GM15510 (cell line): Measurements from ENCODE around the gene ACAN.

Experiments
- POLR2A ChIP-seq: IDR thresholded peaks from 3 replicates; pipeline ENCODE4 v1.6.1; 2011; ENCODE audit warnings: borderline replicate concordance; ENCODE audit not compliant: insufficient read length; ENCODE audit errors: extremely low read depth

The ACAN gene

DNA sequence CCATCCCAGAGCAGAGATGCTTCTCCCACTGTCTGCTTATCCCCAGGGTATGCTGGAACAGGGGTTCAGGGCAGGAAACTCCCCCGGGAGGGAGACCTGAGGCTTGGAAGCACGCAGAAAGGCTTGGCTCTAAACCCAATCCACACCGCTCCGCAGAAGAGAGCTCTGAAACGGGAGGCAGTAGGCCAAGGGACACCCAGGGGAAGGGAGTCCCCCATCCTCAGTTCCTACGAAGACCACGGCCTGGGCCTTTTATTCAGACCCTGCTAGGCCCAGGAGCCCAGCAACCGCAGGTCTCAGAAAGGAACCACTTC is 93.9 kb downstream of the ACAN start:
- TF ChIP-seq POLR2A: no peak

DNA sequence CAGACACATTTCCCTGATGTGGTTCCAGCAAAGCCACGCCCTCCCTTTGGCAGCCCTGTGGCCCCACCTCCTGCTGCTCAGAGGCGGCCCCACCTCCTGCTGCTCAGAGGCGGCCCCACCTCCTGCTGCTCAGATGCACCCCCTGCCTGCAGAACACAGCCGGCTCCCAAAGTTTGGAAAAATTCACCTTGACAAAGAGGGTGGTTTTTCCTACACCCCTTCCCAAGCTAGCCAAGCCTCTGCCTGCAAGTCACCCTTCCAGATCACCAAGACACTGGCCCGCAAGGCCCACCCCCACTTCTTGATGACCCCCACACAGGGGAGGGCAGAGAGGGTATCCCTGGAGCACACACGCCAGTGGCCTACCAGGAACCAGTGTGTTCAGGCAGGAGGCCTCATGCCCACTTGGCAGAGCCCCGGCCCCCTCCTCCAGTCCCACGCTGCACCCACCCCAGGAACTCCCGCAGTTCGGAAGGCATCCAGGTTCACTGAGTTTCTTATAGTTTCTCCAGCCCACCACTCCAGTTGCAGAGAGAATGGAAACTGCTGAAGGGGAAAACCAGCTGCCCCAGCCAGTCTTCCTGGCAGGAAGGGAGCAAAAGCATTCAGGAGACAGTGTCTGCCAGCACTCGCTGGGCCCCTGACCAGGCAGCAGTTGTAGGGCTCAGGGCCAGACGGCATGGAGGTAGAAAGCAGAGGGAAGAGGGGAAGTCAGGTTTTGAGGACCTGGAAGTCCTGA is 94.4 kb downstream of the ACAN start:
- no peak for TF ChIP-seq POLR2A

DNA sequence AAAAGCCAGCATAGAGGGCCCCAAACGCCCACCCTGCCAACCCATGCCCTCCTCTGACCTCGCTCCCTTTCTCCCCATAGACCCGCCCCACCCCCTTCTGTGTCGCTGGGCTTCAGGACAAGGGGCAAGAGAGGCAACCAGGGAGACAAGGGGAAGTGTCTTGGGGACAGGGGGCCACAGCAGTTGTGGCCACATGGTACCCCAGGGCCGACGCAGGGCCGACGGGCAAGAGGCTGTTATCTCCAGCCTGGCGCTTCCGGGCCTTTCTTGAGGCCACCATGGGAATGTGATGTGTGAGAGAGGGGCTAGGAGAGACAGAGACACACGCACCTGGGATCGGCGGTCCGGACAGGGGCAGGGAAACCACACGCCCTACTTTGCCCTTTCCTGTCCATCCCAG is 95.5 kb downstream of the ACAN start:
- no peak for TF ChIP-seq POLR2A

DNA sequence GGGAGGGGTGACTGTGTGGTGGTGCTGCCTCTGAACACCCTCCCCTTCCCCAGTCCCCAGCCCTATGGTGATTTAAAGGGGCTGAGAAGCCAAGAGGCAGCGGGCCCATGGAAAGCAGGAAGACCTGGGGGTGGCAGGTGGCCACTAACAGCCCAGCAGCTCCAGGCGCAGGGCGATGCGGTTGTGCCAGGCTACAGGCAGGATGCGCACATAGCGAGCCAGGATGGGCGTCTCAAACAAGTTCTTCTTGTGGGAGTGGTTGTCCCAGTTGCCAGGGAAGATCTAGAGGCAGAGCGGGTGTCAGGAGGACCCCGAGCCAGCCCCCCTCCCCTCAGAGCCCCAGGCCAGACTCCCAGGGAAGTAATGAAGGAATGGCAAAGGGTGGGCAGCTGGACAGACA is 96.0 kb downstream of the ACAN start:
- TF ChIP-seq POLR2A: no peak

DNA sequence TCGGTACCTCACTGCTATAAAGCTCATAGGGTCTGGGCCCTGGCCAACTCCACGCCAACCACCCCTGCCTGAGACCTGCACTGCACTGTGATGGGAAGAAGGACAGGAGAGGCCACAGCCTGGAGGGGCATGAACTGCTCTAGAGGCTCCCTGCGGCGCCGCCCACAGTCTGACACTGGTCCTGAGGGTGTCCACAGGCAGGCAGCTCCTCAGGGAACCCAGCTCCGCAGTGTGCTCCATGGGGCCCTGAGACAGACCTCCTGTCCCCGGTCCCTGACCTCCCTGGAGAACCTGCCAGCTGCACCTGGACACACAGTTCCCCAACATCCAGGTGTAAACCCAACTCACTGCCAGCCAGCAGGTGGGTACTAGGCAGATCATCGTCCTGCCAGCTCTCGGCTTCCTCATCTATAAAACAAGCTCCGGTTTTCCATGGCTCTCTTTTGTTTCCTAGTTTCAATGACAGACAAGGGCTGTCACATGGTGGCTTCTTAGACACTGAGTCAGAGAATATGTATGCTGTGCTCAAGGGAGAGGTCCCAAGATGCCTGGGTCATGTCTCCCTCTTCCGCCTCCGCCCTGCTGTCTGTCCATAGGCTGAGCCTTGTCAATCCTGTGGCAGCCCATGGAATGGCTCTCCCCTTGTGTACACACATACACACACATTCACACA is 97.2 kb downstream of the ACAN start:
- no peak for TF ChIP-seq POLR2A

DNA sequence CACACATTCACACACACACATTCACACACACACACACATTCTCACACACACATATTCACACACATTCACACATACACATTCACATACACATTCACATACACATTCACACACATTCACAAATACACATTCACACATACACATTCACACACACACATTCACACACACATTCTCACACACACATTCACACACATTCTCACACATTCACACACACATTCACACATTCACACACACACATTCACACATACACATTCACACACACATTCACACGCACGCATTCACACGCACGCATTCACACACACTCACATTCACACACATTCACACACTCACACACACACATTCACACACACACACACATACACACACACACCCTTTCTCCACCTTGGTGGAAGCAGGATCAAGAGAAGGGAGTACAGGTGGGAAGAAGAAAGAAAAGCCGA is 97.8 kb downstream of the ACAN start:
- TF ChIP-seq POLR2A: no peak

DNA sequence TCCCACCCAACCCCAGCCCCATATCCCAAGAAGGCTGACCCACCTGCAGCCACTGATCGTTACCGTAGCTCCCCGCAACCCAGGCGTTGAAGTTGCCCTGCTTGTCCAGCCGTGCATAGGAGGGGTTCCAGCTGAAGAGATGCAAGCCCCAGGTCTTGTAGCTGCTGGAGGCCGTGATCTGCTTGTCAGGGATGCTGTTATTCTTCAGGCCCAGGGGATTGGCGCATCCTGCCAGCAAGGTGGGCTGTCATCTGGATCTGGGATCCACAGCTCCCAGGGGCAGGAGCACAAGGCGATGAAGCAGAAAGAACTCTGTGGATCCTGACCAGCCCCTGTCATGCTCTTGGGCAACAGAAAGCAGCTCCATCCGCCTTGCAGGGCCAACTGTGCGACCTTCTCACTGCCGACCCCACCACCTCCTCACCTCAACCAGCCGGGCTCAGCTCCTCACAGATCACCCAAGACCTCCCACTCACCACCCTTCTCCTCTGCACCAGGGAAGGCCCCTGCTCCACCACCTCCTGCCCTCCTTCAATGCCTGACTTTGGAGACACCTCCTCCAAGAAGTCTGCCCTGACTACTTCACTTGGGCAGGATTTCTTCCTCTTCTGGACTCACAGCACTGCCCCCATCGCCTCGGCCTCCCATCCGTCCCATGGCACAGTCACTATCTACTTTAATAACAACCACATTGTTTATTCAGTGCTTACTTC is 98.4 kb downstream of the ACAN start:
- TF ChIP-seq POLR2A: no peak

DNA sequence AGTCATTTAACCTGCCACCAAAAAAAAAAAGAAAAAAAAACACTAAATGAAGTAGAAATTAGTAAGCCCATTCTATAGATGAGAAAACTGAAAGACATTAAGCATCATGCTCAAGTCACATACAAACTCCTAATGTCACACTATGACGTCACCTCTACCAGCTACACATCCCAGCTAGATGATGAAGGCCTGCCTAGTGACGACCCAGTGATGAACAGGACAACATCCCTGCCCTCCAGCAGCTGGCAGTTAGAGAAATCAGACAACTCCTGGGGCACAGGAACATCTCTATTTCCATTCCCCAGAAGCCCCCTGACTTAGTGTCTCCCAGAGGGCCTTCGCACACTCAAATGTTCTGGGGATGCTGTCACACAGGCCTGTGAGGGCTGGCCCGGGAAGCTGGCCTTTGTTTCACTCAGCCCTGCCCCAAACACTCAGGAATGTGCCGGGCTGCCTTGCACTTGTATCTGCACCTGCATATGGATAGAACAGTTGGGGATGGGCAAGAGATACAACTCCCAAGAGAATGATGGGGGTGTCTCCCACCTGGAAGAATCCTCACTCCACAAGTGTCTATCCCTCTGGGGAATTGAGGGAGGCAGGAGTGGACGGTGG is 99.1 kb downstream of the ACAN start:
- no peak for TF ChIP-seq POLR2A

DNA sequence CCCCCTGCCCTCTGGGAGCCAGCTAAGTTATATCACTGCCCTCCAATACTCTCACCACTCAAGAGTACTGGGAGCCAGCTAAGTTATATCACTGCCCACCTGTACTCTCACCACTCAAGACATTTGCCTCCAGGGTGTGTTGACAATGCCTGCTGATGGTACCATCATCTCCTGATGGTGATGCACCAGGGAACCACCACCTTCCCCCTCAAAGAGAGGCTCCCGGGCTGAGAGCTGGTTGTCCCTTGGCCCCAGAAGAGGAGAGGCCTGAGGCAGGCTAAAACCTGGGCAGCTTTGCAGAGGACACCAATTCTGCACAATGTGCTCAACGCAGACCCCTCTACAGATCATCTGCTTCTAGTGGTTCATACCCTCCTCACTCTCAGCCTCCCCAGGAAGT is 99.6 kb downstream of the ACAN start:
- TF ChIP-seq POLR2A: no peak

DNA sequence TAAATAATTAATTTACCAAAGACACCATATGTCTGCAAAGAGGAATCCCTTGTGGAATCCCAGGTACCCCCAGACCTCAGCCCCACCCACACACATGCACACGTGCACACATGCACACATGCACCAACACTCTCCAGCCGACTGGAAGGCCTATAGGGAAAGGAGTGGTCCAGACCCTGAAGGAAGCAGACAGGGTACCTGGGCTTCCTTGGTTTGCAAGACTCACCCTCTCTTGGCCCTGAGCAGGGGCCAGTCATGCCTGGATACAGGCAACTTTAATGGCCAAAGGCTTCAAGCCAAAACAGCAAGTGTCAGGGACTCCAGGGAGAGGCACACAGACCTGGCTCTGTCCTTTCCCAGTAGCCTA is 101.0 kb downstream of the ACAN start:
- TF ChIP-seq POLR2A: no peak

DNA sequence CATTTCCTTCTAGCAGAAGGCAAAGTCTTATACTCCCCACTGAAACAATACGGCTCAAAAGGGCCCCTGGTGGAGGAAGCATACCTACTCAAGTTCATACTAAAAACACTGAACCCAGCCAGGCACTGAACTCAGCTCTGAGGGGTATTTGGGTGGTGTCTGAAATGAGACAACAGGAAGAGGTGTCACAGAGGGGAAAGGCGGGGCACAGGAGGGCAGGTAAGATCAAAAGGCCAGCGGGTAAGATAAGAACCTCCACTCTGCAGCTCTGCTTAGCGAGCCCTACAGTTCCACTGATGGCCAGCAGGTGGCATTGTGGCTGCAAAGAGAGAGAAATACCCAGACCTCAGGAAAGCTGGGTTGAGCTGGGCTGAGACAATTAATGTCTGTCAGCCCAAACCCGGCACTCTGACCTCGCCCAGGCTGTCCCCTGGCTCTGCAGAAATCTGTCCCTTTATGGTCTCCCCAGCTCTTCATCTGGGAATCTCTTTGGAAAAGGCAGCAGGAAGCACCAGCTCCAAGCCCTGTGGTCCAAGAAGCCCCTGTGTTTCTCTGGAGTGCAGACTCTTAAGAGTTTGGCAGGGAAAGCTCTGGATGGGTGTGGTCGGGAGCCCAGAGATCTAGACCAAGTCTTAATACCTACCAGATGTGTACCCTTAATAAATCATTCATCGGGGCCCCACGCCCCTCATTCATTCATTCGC is 101.5 kb downstream of the ACAN start:
- no peak for TF ChIP-seq POLR2A

DNA sequence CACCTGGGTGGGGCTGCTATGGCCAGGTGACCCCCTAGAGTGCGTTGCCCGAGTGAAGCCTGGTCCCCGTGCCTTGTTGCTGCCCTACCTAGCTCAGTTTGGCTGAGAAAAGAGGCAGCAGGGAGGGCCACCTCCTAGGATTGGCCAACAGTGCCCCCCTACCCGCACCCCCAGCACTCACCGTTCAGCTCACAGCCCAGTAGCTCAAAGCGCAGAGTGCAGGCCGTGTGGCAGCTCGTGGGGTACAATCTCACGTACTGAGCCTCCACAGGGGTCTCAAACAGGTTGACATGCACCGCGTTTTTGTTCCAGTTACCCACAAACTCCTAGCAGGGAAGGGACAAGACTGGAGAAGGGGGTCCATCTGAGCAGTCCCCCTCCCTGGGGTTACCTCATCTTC is 102.3 kb downstream of the ACAN start:
- no peak for TF ChIP-seq POLR2A

DNA sequence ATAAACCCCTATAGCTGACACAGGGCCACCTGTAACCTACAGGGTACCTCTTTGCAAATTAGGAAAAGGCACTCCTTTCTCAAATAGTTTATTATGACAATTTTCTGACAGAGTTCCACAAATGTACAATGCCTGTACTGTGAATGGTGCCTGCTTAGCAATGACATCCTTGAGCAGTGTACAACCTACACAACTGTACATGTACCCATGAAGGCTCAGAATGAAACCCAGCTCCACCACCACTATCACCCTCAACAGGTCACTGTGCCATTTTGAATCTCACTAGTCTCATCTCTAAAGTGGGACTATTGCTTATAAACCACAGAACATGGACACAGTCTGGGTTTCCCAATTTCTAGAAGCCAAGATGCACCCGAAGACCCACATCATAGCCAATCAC is 102.9 kb downstream of the ACAN start:
- TF ChIP-seq POLR2A: no peak

DNA sequence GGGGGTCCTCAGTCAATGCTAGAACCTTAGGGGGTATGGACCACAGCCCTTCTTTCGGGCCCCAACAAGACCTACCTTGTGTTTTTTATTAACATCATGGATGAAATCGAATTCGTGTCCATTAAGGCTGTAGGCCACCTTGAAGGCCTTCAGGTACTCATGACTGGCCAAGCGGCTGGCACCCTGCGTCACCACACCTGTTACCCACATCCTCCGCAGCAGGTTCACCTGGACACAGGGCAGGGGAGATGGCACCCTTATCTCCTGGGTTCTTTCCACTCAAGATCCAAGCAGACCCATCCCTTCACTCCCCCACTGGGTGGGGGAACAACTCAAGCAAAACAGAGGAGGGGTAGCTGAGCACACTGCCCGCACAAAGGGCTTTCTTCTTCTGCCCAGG is 103.3 kb downstream of the ACAN start:
- no peak for TF ChIP-seq POLR2A

DNA sequence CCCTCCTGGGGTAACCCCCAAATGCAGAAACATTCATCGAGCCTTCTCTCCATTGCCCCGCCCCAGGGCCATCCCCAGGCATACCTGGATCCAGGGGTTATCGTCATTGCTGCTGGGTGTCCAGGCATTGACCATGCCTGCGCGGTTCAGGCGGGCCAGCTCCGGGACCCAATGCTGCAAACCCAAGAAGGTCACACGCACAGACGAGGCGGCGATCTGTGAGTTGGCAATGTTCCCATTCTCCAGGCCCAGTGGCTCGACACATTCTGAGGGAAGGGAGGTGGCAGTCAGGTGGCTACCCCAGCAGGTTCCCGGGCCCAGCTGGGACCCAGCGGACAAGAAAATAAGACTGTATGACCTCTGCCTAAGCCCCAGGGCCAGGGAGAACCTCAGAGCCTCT is 103.9 kb downstream of the ACAN start:
- no peak for TF ChIP-seq POLR2A
